ENCODE data around the gene UBN2.

UBN2 gene

DNA sequence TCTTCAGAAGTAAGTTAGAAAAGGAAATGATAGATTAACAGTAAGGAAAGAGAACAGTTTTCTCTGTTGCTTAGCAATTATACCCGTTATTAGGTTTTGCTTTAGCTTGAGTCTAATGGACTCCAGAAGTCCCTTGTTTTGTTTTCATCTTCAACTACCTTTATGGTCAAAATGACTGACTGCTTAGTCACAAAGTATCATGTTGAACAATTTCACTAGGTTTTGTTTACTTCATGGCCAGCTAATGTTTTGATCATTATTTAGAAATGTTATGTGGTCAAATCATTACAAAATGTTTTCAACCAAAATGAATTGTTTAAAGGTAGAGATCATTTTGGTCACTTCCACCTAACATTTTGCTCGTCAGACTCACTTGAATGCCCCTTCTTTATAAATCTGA lies 1.9 kb downstream of the UBN2 start:
- DNase-seq, result no peak

DNA sequence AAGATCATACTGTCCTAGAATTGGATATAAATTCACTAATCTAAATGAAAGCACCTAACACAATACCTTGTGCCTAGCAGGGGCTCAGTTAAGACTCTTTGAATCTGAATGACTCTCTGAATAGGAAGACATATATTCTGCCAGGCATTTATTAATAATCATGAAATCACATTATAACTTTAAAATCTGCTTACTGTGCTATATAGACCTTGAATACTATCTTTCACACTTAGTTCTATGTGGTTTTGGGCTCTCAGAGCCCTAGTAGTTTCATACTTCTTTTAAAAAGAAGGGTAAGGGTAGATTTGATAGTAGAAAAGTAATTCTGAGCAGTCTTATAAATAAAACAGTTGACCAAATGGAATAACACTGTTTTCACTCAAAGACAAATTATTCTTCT lies 10.2 kb downstream of the UBN2 start:
- no peak for DNase-seq

DNA sequence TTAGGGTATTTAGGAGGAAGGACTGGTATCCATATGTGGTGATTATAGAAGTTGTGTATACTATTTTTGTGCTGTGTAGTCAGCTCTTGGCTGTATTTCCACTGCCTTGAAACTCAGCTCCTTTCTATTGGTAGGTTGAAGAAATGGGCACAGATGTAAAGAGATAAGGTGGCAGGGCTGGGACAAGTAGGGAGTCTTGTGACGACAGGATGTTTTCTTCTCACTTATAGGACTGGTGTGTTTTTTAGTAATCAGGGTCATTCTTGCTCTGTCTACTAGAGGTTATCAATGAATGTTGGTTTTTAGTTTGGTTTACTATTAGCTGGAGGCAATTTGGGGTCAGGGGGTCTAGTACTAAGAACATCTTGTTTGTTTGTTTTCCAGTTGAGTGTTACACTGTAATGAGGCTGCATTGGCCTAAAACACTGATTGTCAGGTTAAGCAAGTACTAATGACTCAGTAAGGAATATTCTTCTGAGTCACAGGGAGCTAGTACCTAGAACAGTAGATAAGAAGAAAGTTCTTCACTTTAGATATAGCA lies 11.8 kb downstream of the UBN2 start:
- DNase-seq, result no peak

DNA sequence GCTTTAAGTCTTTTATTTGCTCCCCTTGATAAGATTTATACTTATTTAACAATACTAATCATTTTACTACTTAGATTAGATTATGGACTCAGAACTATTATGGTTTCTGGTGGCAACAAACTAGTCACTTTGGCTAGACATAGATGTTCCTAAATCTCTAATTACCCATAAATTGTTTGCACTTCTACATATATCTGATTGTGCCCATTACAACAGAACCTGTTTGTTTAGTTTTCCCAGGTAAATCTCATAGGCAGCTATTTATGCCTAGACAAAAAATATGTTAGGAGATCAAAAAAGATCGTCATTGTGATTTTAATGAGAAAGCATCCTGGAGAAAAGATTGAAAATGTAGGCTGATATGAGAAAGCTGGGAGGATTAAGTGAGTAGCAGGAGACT lies 14.4 kb downstream of the UBN2 start:
- no peak for DNase-seq

DNA sequence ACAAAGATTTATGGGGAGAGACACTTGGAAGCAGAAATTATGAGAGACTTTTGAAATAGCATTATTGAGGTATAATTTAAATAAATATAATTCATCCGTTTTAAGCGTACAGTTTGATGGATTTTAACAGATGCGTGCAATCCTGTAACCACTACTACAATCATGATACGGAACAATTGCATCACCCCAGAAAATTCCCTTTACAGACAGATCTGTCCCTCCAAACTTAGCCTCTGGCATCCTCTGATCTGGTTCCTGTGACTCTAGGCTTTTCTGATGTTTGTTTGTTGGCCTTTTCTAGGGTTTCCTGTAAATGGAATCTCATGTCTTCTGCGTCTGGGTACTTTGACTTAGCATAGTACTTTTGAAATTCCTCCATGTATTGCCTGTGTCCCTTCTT lies 15.5 kb downstream of the UBN2 start:
- no peak for DNase-seq

DNA sequence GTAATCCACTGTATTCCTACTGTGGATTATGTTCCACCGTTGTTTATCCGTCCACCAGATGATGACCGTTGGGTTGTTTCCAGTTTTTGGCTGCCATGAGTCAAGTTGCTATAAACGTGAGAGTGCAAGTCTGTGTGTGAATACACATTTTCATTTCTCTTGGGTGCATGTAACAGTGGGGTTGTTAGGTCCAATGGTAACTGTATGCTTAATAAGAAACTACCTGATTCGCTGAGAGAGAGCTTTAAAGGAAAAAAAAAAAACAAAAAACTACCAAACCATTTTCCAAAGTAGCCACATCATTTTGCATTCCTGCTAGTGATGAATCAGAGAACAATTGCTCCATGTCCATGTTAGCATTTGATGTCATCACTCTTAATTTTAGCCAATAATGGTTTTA lies 15.9 kb downstream of the UBN2 start:
- no peak for DNase-seq

DNA sequence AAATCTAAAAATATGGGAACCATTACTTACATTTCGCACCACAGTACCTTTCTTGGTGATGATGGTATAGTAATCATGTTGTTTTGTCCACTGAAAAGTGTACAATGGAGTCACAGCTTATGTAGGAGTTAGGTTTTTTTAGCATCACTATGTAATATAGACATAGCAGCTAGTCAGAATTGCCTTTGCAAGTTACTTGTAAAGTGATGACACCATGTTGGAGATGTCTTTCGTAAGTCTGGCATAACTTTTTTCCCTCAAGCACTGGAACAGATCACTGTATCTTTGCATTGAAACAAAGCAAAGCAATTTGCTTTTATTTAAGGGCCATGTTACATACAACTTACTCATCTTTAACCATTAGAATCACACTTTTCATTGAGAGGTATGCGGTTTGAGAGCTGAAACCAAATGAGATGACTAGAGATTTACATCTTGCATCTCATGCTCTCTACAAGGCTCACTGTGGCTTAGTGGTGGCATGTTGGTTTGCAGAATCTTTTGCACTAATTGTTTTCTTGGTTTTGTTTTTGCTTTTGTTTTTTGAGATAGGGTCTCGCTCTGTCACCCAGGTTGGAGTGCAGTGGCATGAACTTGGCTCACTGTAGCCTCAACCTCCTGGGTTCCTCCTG lies 18.3 kb downstream of the UBN2 start:
- no peak for DNase-seq

DNA sequence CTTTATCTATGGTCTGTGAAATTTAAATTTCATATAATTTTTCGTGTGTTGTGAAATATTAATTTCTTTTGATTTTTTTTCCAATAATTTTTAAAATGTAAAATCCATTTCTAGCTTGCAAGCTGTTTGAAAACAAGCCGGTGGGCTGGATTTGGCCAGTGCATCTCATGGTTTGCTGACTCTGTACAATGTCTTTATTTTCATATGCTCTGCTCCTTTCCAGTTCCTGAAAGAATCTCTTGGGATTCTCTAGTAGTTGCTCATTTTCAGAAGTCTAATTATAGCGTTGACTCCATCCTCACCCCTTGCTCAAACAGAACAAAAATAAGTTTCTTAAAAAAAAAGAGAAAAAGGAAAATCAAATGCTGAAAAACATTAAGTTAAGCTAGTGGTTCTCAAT lies 21.4 kb downstream of the UBN2 start:
- no peak for DNase-seq

DNA sequence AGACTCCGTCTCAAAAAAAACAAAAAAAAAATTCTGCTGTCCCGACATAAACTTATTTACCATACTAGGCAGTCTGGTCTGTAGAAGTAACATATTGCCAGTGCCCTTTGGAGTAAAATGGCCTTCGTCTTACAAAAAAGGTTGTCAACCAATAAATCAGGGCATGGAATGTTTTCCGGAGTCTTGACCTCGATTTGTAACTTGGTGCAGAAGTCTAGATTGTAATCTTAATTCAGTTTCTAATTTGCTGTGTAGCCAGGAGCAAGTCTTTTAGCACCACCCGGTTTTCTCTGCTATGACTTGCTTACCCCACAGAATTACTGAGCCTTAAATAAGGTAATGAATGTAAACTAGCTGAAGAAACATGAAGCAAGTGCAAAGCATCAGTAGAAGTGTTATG lies 23.2 kb downstream of the UBN2 start:
- no peak for DNase-seq

DNA sequence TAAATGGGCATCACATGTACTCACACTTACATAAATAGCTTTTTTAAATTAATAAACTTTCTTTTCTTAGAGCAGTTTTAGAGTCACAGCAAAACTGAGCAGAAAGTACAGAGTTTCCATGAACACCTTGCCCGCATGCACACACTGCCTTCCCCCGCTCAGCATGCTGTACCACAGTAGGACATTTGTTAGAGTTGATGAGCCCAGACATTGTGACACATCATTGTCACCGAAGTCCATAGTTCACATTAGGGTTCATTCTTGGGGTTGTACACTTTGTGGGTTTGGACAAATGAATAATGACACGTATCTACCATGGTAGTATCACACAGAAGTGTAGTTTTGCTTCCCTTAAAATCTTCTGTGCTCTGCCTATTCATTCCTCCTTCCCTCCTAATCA lies 23.7 kb downstream of the UBN2 start:
- DNase-seq, result no peak

DNA sequence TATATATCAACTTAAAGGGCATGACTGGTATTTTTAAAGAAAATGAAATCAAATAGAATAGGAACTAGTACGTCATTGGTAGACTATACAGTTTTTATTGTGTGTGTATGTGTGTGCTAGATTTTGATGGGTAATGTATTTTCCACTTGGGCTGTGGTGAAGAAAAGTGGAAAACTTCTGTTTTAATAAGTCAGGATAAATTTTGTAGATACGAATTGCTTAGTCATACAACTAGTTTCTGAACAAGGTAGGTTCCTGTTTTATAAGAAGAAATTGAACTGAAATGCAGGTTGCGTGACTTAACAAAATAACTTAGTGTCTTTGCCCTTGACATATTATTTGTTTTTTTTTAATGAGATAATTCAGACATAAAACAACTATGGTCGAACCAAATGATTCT lies 24.3 kb downstream of the UBN2 start:
- no peak for DNase-seq

DNA sequence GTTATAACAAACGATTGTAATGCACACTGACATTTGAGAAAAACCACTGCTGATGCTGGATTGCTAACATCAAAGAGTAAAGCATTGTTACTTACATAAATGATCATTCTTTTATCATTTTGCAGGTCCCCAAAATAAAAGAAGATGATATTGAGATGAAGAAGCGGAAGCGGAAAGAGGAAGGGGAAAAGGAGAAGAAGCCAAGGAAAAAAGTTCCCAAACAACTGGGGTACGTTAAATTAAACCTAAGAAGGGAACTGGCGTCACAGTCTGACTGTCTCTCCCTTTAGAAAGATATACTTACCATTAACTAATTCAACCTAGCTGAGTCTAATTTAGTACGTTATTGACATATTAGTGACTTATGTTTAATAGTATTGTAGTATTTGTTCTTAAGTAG lies 28.1 kb downstream of the UBN2 start:
- no peak for DNase-seq

DNA sequence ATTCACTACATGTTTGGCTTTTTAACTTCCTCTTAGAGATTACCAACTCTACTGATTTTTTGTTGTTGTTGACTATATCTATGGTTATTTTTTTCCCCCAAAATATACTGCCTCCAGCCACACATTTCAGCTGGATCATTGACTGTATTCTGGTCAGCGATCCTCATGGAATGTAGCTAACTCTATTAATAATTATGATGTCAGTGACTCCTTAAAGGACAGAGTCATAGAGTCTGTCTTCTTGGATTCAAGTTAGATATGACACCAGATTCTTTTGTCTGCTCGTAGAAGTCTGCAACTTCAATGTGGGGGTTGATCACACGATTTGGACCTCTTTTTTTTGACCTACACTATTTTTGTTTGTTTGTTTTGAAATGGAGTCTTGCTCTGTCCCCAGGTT lies 33.2 kb downstream of the UBN2 start:
- DNase-seq, result no peak

DNA sequence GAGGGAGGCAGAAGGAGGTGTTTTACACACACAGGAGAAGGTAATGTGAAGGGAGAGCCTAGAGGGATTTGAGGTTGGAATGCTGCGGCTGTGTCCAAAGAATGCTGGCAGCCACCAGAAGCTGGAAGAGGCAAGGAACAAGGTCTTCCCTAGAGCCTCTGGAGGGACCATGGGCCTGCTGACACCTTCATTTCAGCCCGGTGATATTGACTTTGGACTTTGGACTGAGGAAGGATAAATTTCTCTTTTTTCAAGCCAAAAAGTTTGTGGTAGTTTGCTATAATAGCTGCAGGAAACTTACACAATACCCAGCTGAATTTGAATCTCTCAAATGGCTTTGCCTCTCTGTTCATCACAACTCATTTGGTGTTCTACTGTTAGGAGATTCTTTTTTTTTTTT lies 34.6 kb downstream of the UBN2 start:
- no peak for DNase-seq

DNA sequence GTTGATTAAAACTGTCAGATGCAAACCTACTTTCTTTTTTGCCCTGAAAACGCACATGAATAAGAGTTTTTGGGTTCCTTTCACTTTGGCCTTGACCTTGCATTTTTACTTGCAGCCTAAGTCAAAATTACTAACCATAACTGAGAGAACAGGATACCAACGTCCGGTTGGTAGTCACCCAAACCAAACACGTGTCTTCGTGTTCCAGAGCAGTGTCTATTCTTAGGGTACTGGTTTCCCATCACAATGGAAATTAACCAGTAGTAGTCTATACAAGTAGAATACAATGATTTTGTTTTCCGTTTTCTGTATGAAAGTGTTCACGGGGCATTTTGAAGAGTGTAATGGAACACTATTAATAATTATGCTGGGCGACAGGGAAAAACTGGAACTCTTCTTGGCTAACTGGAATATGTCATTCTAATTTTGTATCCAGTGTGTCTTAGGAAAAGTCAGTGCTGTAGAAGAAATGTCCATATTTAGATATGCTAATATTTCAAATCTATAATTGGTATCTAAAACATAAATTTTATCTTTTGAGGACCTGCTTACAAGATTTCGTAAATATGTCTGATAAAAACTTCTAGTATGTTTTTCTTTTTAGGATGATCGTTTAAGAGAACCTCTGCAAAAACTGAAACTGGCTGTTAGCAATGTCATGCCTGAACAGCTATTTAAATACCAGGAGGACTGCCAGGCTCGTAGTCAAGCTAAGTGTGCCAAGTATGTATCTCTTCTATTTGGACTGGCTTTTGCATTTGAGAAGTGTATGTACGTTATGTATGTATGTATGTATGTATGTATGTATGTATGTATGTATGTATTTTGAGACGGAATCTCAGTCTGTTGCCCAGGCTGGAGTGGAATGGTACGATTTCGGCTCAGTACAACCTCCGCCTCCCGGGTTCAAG lies 40.9 kb downstream of the UBN2 start:
- no peak for DNase-seq

DNA sequence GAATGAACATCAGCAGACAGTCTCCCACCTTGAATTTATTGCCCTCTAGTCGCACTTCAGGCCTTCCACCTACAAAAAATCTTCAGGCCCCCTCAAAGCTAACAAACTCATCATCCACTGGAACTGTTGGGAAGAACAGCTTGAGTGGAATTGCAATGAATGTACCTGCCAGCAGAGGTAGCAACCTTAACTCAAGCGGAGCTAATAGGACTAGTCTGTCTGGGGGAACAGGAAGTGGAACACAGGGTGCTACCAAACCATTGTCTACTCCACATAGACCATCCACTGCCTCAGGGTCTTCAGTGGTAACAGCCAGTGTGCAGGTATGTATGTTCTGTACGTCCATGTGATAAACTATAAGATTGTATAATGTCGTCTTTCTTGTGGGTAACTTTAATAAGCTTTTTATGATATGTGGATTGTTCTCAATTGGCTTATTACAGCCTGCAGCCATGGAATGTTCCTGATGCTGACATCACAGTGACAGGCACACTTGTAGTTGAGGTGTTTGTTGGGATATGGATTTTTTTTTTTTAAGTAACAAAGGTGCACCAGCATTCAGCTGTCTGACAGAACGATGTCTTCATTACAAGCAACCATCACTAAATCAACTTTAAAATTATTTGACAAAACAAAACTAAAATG lies 53.3 kb downstream of the UBN2 start:
- no peak for DNase-seq

DNA sequence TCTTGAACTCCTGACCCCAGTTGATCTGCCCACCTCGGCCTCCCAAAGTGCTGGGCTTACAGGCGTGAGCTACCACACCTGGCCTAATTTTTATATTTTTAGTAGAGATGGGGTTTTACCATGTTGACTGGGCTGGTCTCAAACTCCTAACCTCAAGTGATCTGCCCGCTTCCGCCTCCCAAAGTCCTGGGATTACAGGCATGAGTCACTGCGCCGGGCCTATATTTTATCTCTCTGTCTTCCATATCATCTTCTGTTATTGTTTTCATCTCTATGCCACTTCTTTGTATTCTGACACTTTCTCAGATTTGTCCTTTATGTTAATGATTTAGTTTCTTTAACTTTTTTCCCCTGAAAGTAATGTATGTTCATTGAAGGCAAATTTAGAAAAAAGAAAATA lies 55.1 kb downstream of the UBN2 start:
- DNase-seq, result no peak

DNA sequence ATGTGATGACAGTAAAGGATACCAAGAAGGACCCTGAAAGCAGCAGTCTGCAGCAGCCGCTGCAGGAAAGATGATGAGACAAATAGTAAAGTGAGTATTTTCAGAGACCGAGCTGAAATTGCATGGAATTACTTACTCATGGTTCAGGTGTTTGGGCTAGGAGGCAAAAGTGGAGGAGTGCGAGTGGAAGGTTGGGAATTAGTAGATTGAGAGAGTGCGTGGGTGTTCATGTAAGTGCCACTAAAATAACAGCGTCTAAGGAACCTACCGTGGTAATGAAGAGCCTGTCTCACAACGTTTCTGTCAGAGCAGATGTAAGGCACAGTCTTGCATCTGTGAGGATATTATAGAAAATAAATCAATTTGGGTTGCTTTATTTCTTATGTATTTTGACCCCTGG lies 61.8 kb downstream of the UBN2 start:
- no peak for DNase-seq

DNA sequence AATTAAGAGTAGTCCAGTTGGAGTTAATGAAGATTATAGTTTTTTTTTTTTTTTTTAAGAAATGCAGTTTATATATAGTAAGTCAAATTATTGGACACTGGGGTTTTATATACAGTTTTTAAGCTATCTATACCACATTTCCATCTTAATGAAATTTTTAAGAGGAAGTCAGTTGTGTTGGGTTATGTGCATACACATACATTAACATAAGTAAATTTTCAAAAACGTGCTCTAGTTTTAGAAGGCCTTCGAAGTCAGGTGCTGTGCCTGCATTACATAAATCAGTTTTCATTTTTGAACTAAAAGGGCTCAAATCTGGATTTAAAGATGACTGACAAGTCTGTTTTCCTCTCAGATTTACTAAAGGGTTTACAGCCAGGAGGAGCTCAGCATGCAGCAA lies 62.5 kb downstream of the UBN2 start:
- no peak for DNase-seq

DNA sequence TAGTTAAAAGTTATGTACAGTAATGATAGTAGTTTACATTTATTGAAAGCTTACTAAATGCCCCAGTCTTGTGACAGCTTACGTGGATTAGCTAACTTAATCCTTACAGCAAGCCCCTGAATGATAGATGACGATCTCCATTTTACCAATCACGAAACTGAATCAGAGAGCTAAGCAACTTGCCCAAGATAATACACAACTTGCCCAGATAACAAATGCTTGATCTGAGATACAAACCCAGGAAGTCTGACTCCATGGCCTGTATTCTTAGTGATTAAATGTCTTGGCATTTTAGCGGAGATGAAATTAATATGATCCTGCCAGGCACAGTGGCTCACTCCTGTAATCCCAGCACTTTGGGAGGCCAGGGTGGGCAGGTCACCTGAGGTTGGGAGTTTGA lies 63.2 kb downstream of the UBN2 start:
- DNase-seq, result no peak

DNA sequence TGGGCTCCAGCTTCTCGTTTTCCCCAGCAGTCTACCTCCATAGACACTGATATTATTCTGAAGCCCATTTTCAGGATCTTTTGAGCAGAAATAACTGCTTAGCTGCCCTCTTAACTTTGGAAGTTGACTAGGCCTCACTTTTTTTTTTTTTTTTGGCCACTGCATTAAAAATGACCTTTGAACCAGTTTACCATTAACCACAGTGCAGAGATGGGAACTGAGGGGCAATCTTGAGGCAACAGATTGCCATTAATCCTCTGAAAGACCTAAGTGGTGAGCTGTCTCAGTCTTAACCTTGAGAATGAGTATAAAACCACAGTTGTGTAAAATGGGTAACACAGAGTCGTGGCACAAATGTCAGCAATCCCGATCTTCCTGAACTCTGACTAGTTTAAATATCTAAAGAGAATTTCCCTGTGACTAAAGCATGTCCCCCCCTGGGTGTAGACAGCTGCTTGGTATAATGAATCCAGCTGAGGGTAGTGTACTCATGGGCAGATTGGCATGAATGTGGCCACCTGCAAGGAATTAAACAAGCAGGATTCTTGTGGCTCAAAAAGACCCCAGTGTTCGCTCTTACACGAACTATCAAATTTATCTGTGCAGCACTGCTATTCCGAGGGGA lies 64.0 kb downstream of the UBN2 start:
- no peak for DNase-seq

DNA sequence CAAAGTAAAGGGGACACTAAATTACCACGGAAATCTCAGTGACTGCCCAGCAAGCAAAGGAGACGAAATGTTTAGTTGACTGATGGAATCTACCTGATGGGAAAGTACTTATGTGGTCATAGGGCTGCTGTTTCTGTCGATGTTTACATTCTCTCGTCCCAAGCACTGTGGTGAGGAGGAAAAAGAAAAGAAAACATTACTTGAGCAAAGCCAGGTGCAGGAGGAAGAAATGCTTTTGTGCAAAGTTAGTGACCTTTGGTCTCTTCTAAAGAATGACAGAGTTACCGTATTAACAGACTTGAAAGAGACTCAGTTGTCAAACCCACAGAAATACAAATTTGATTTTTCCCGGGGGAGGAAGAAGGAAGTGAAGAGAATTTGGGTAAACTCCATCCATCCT lies 66.8 kb downstream of the UBN2 start:
- no peak for DNase-seq

DNA sequence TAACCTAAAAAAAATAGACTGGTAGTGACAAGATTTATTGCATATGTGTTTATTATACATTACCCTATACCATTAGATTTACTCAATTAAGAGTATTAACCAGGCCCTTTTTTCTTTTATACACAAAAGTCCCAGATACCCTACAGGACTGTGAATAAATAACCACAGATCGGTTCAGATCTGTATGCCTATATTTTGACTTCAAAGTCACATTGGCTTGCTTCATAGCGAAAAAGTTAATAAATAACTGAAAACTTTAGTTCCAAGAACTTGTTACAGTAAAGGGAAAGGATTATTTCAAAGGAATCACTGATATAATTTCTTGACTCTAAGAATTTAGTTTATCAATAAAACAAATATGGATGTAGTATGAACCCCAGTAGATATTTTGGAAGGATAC lies 68.3 kb downstream of the UBN2 start:
- no peak for DNase-seq

DNA sequence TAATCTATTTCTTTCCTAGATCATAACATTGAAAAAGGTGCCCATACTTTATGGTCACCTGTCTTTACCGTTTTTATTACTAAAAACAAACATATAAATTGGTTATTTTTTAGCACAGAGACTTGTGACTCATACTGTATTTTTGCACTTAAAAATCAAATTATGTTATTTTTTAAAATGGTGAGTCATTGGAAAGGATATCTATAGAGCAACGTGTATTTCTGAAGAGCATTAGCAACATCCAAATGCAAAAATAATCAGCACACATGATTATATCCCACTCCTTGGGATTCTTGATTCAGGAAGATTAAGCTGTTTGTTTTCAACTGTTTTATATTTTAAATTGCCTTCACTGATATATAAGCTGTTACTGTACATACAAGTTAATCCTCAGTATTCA lies 69.4 kb downstream of the UBN2 start:
- DNase-seq, result no peak
